Activated CD8-positive, alpha-beta memory T cell treated with anti-CD3 and anti-CD28 coated beads for 24 hours (primary cell): ENCODE data around the gene FGF14.
"Not testable (repeated sequence)": the region's sequence is repeated elsewhere in the genome, so short reads cannot be mapped to it uniquely, and the experiment has no call there.

Experiments used
- DNase-seq: peaks from one replicate; pipeline ENCODE4 v3.0.0-alpha.2; 2020

Gene FGF14

GRCh38 chr13:102187313-102187712, 214.5 kb downstream of the FGF14 start:
- no peak for DNase-seq

GRCh38 chr13:102185375-102185984, 216.4 kb downstream of the FGF14 start:
- no peak for DNase-seq

GRCh38 chr13:102183509-102184182, 218.2 kb downstream of the FGF14 start:
- no peak for DNase-seq

GRCh38 chr13:102182170-102182569, 219.7 kb downstream of the FGF14 start:
- no peak for DNase-seq

GRCh38 chr13:102177431-102177830, 224.4 kb downstream of the FGF14 start:
- DNase-seq, result no peak

GRCh38 chr13:102176846-102177245, 225.0 kb downstream of the FGF14 start:
- no peak for DNase-seq

- DNase-seq, result no peak
Observed at GRCh38 chr13:102172406-102172805, 229.4 kb downstream of the FGF14 start.

- DNase-seq, result no peak
Observed at GRCh38 chr13:102170305-102170704, 231.5 kb downstream of the FGF14 start.

GRCh38 chr13:102169471-102170015, 232.3 kb downstream of the FGF14 start:
- no peak for DNase-seq

- DNase-seq, result no peak
Observed at GRCh38 chr13:102152790-102153189, 249.1 kb downstream of the FGF14 start.

GRCh38 chr13:102147353-102147752, 254.5 kb downstream of the FGF14 start:
- DNase-seq, result no peak

- no peak for DNase-seq
Observed at GRCh38 chr13:102145750-102146149, 256.1 kb downstream of the FGF14 start.

GRCh38 chr13:102142473-102142826, 259.4 kb downstream of the FGF14 start:
- no peak for DNase-seq

GRCh38 chr13:102141625-102142472, 260.0 kb downstream of the FGF14 start:
- no peak for DNase-seq

- DNase-seq, result no peak
Observed at GRCh38 chr13:102139626-102140025, 262.2 kb downstream of the FGF14 start.

- no peak for DNase-seq
Observed at GRCh38 chr13:102138635-102139190, 263.1 kb downstream of the FGF14 start.

- not testable (repeated sequence) for DNase-seq
Observed at GRCh38 chr13:102137904-102138303, 263.9 kb downstream of the FGF14 start.

- no peak for DNase-seq
Observed at GRCh38 chr13:102136735-102137296, 265.0 kb downstream of the FGF14 start.

- DNase-seq, result no peak
Observed at GRCh38 chr13:102132777-102133295, 269.0 kb downstream of the FGF14 start.

- DNase-seq, result no peak
Observed at GRCh38 chr13:102131246-102131645, 270.6 kb downstream of the FGF14 start.

GRCh38 chr13:102128216-102128810, 273.5 kb downstream of the FGF14 start:
- DNase-seq, result no peak

- no peak for DNase-seq
Observed at GRCh38 chr13:102127153-102127552, 274.7 kb downstream of the FGF14 start.
